CD14-positive monocyte (primary cell): Measurements from ENCODE around the gene BBS9. TPM values are rescaled to one million over a fixed set of nuclear protein-coding genes. Genes with fewer than 3 reads are reported as not detected.

Experiments used
- DNase-seq, 3 donors: peaks; one replicate each; pipeline ENCODE4 v3.0.0-alpha.2; 2011 to 2022
- H2AFZ ChIP-seq: 2 replicates; pipeline ENCODE4 v1.6.0; 2012; ENCODE audit warnings: mild to moderate bottlenecking, low read depth, low read length, inconsistent platforms; ENCODE audit not compliant: insufficient read depth, poor library complexity, severe bottlenecking
- H3K27ac ChIP-seq, 2 donors: 1 replicate in 1 of 2; 2 replicates in 1 of 2; pipeline ENCODE4 v1.5.1; 2012 to 2013; ENCODE audit warnings: low read length in 2 of 2, control low read depth in 1 of 2, inconsistent platforms in 1 of 2, low read depth in 1 of 2, mild to moderate bottlenecking in 1 of 2
- H3K27me3 ChIP-seq, 2 donors: one replicate each; pipeline versions ENCODE4 v1.6.0 to v1.6.1; 2011 to 2013; ENCODE audit warnings: low read length in 2 of 2; ENCODE audit not compliant: control insufficient read depth in 2 of 2, insufficient read depth in 2 of 2
- H3K36me3 ChIP-seq, 2 donors: replicated peaks in 1 of 2; 1 replicate in 1 of 2; 2 replicates in 1 of 2; pipeline versions ENCODE4 v1.5.1 to v1.6.1; 2012 to 2013; ENCODE audit warnings: low read length in 2 of 2, control low read depth in 1 of 2, inconsistent platforms in 1 of 2, mild to moderate bottlenecking in 1 of 2; ENCODE audit not compliant: insufficient read depth in 2 of 2, control insufficient read depth in 1 of 2
- H3K4me1 ChIP-seq, 2 donors: 1 replicate in 1 of 2; 2 replicates in 1 of 2; pipeline versions ENCODE4 v1.5.1 to v1.6.1; 2012 to 2013; ENCODE audit warnings: low read length in 2 of 2, control low read depth in 1 of 2, inconsistent platforms in 1 of 2, mild to moderate bottlenecking in 1 of 2, moderate library complexity in 1 of 2; ENCODE audit not compliant: insufficient read depth in 2 of 2, control insufficient read depth in 1 of 2
- H3K4me2 ChIP-seq: replicated peaks from 2 replicates; pipeline ENCODE3; 2012; ENCODE audit warnings: low read length, moderate library complexity, mild to moderate bottlenecking; ENCODE audit not compliant: poor library complexity, severe bottlenecking; ENCODE audit errors: extremely low read depth
- H3K4me3 ChIP-seq, 3 experiments: fragments of 200-600 bp in 1 of 3; sonication (generic) in 1 of 3; replicated peaks in 1 of 3; 1 replicate in 2 of 3; 2 replicates in 1 of 3; pipeline ENCODE4 v1.5.1; 2011 to 2013; ENCODE audit warnings: low read length in 3 of 3, mild to moderate bottlenecking in 3 of 3, control low read depth in 2 of 3, low read depth in 2 of 3, inconsistent platforms in 1 of 3, moderate library complexity in 1 of 3
- H3K79me2 ChIP-seq: 2 replicates; pipeline ENCODE4 v1.6.0; 2012; ENCODE audit warnings: mild to moderate bottlenecking, control low read depth, inconsistent platforms, low read length, moderate library complexity; ENCODE audit not compliant: insufficient read depth
- H3K9ac ChIP-seq: 2 replicates; pipeline ENCODE4 v1.6.0; 2017; ENCODE audit warnings: low read length, mild to moderate bottlenecking; ENCODE audit not compliant: insufficient read depth, poor library complexity, severe bottlenecking
- H3K9me3 ChIP-seq, 2 donors: replicated peaks in 1 of 2; 1 replicate in 1 of 2; 2 replicates in 1 of 2; pipeline versions ENCODE4 v1.5.1 to v1.6.1; 2012 to 2013; ENCODE audit warnings: low read length in 2 of 2, control low read depth in 1 of 2; ENCODE audit not compliant: control insufficient read depth in 1 of 2, insufficient read depth in 1 of 2
- H4K20me1 ChIP-seq: 2 replicates; pipeline ENCODE4 v1.6.0; 2012; ENCODE audit warnings: mild to moderate bottlenecking, low read length, control low read depth, moderate library complexity; ENCODE audit not compliant: insufficient read depth
- H3K27ac Mint-ChIP-seq, 7 donors: one replicate each; pipeline ENCODE4 v1.8.0; 2020; ENCODE audit warnings: mild to moderate bottlenecking in 7 of 7, mixed read lengths in 7 of 7, moderate library complexity in 6 of 7, inconsistent platforms in 2 of 7
- H3K27me3 Mint-ChIP-seq, 3 donors: one replicate each; pipeline ENCODE4 v1.8.0; 2021 to 2022; ENCODE audit warnings: low read depth in 3 of 3, mild to moderate bottlenecking in 3 of 3, mixed read lengths in 3 of 3, moderate library complexity in 3 of 3, inconsistent platforms in 1 of 3
- H3K36me3 Mint-ChIP-seq, 2 donors: one replicate each; pipeline ENCODE4 v1.8.0; 2020; ENCODE audit warnings: mixed read lengths in 2 of 2, inconsistent platforms in 1 of 2, mild to moderate bottlenecking in 1 of 2
- H3K4me1 Mint-ChIP-seq: one replicate; pipeline ENCODE4 v1.8.0; 2020; ENCODE audit warnings: mild to moderate bottlenecking, mixed read lengths
- H3K4me3 Mint-ChIP-seq, 2 donors: one replicate each; pipeline ENCODE4 v1.8.0; 2020; ENCODE audit warnings: mild to moderate bottlenecking in 2 of 2, mixed read lengths in 2 of 2, moderate library complexity in 1 of 2
- H3K9me3 Mint-ChIP-seq, 7 donors: one replicate each; pipeline ENCODE4 v1.8.0; 2020 to 2022; ENCODE audit warnings: mixed read lengths in 7 of 7, mild to moderate bottlenecking in 6 of 7, moderate library complexity in 6 of 7, inconsistent platforms in 2 of 7
- CTCF ChIP-seq: fragments of 200-600 bp; IDR thresholded peaks from one replicate; pipeline ENCODE4 v1.8.0; 2022; ENCODE audit warnings: antibody characterized with exemption, mild to moderate bottlenecking
- intact Hi-C, 2 donors: fragments of 100-400 bp; cut with micrococcal nuclease; formaldehyde crosslinking; loops; one replicate each; pipeline versions ENCODE4 v1.15.0 to v1.15.1; 2023
- polyA plus RNA-seq, 3 donors: library from polyadenylated mRNA; depleted of rRNA in 1 of 3; unstranded in 2 of 3; stranded (reverse) in 1 of 3; fragments of 300-500 nt in 2 of 3; fragments of >200 nt in 1 of 3; fragmentation: Illumina TruSeq in 2 of 3; gene quantifications; 1 replicate in 2 of 3; 2 replicates in 1 of 3; pipeline ENCODE4 v1.2.3, GENCODE V29; 2012 to 2021

BBS9 gene
- polyA plus RNA-seq, 3 donors, result 4.9 to 7.5 (median 6.8) TPM

- Mint-ChIP-seq H3K36me3 (peaks cover 2 to 3% of the 10 kb centered on the region in 2 donors), H3K9me3 (peaks cover 0 to 6% (median 3%) of the 10 kb centered on the region in 7 donors), H3K27ac (no peak overlapping the region), H3K27me3 (no peaks in the 10 kb centered on the region), H3K4me1 (no peaks in the 10 kb centered on the region), H3K4me3 (no peak overlapping the region)
- Histone ChIP-seq H4K20me1 (no peaks in the 10 kb centered on the region), H3K4me2 (no peak overlapping the region), H3K27me3 (no peaks in the 10 kb centered on the region), H3K9ac (no peak overlapping the region), H3K9me3 (no peaks in the 10 kb centered on the region), H3K27ac (no peak overlapping the region), H2AFZ (no peak overlapping the region), H3K4me3 (no peak overlapping the region), H3K4me1 (no peaks in the 10 kb centered on the region), H3K79me2 (no peaks in the 10 kb centered on the region), H3K36me3 (no peaks in the 10 kb centered on the region)
- DNase-seq, result no peak
- intact Hi-C loops, result no loop called here
- no peak for TF ChIP-seq CTCF
These were observed 264.4 kb downstream of the BBS9 start for GRCh38 chr7:33393770-33394169.

- no peak for DNase-seq
- Mint-ChIP-seq H3K4me1 (no peaks in the 10 kb centered on the region), H3K4me3 (no peak overlapping the region), H3K36me3 (peaks cover 0 to 3% of the 10 kb centered on the region in 2 donors), H3K9me3 (peaks cover 0 to 6% (median 2%) of the 10 kb centered on the region in 7 donors), H3K27ac (no peak overlapping the region), H3K27me3 (no peaks in the 10 kb centered on the region)
- Histone ChIP-seq H3K27me3 (no peaks in the 10 kb centered on the region), H2AFZ (no peak overlapping the region), H3K4me2 (no peak overlapping the region), H4K20me1 (no peaks in the 10 kb centered on the region), H3K79me2 (no peaks in the 10 kb centered on the region), H3K4me3 (no peak overlapping the region), H3K36me3 (no peaks in the 10 kb centered on the region), H3K4me1 (no peaks in the 10 kb centered on the region), H3K9me3 (no peaks in the 10 kb centered on the region), H3K27ac (no peak overlapping the region), H3K9ac (no peak overlapping the region)
- intact Hi-C loops, result no loop called here
- no peak for TF ChIP-seq CTCF
These were observed 266.0 kb downstream of the BBS9 start for GRCh38 chr7:33395340-33395739.
